Measurements from ENCODE around the gene LATS2. TPM values are rescaled to one million over a fixed set of nuclear protein-coding genes. Genes with fewer than 3 reads are reported as not detected.
"Not testable (repeated sequence)": the region's sequence is repeated elsewhere in the genome, so short reads cannot be mapped to it uniquely, and the experiment has no call there.

The LATS2 gene
- total and polyA plus RNA-seq, 4 donors, result 8.1 to 12.1 (median 8.6) TPM

- Histone ChIP-seq H3K9me3 (ENCODE audit: control insufficient read depth, insufficient read depth, low read length) (no peaks in the 10 kb centered on the region), H3K36me3 (ENCODE audit: control insufficient read depth, insufficient read depth, low read length) (peaks cover 22% of the 10 kb centered on the region), H3K4me1 (ENCODE audit: control insufficient read depth, insufficient read depth, low read length) (no peaks in the 10 kb centered on the region), H3K4me3 (ENCODE audit: low read depth, low read length) (no peak overlapping the region), H3K27me3 (ENCODE audit: control insufficient read depth, insufficient read depth, low read length) (no peaks in the 10 kb centered on the region), H3K27ac (ENCODE audit: low read depth, low read length) (no peak overlapping the region)
- 100% methylated on average over 2 of the region's 5 CpGs for WGBS (ENCODE audit: insufficient coverage)
- DNase-seq (ENCODE audit: low read depth in 4 of 6, low spot score in 6 of 6), result no peak
These were observed 81.0 kb downstream of the LATS2 start for GRCh38 chr13:20980430-20980829.

GRCh38 chr13:20977394-20977793 is 84.0 kb downstream of the LATS2 start:
- Histone ChIP-seq H3K9me3 (ENCODE audit: control insufficient read depth, insufficient read depth, low read length) (no peaks in the 10 kb centered on the region), H3K4me1 (ENCODE audit: control insufficient read depth, insufficient read depth, low read length) (no peaks in the 10 kb centered on the region), H3K27me3 (ENCODE audit: control insufficient read depth, insufficient read depth, low read length) (no peaks in the 10 kb centered on the region), H3K27ac (ENCODE audit: low read depth, low read length) (no peak overlapping the region), H3K4me3 (ENCODE audit: low read depth, low read length) (no peak overlapping the region), H3K36me3 (ENCODE audit: control insufficient read depth, insufficient read depth, low read length) (peaks cover 24% of the 10 kb centered on the region)
- no peak for DNase-seq (ENCODE audit: low read depth in 4 of 6, low spot score in 6 of 6)
- no CpG with 5 or more reads among the region's 2 CpGs for WGBS (ENCODE audit: insufficient coverage)

- Histone ChIP-seq H3K4me1 (ENCODE audit: control insufficient read depth, insufficient read depth, low read length) (no peaks in the 10 kb centered on the region), H3K9me3 (ENCODE audit: control insufficient read depth, insufficient read depth, low read length) (no peaks in the 10 kb centered on the region), H3K27ac (ENCODE audit: low read depth, low read length) (no peak overlapping the region), H3K27me3 (ENCODE audit: control insufficient read depth, insufficient read depth, low read length) (no peaks in the 10 kb centered on the region), H3K36me3 (ENCODE audit: control insufficient read depth, insufficient read depth, low read length) (peaks cover 10% of the 10 kb centered on the region), H3K4me3 (ENCODE audit: low read depth, low read length) (no peak overlapping the region)
- no peak for DNase-seq (ENCODE audit: low read depth in 4 of 6, low spot score in 6 of 6)
- WGBS (ENCODE audit: insufficient coverage), result 97% methylated on average over 19 of the region's 20 CpGs
These were observed 86.3 kb downstream of the LATS2 start for GRCh38 chr13:20974981-20975585.

GRCh38 chr13:20973886-20974425 is 87.4 kb downstream of the LATS2 start:
- no peak overlapping the region for H3K27ac ChIP-seq (ENCODE audit: low read depth, low read length)
- no peaks in the 10 kb centered on the region for H3K27me3 ChIP-seq (ENCODE audit: control insufficient read depth, insufficient read depth, low read length)
- no peak for DNase-seq (ENCODE audit: low read depth in 4 of 6, low spot score in 6 of 6)
- no peak overlapping the region for H3K4me3 ChIP-seq (ENCODE audit: low read depth, low read length)
- H3K36me3 ChIP-seq (ENCODE audit: control insufficient read depth, insufficient read depth, low read length), result peaks cover 8% of the 10 kb centered on the region
- no peaks in the 10 kb centered on the region for H3K9me3 ChIP-seq (ENCODE audit: control insufficient read depth, insufficient read depth, low read length)
- WGBS (ENCODE audit: insufficient coverage), result no CpG with 5 or more reads among the region's 8 CpGs
- no peaks in the 10 kb centered on the region for H3K4me1 ChIP-seq (ENCODE audit: control insufficient read depth, insufficient read depth, low read length)

GRCh38 chr13:20972731-20973130 is 88.7 kb downstream of the LATS2 start:
- Histone ChIP-seq H3K36me3 (ENCODE audit: control insufficient read depth, insufficient read depth, low read length) (peaks cover 8% of the 10 kb centered on the region), H3K4me1 (ENCODE audit: control insufficient read depth, insufficient read depth, low read length) (no peaks in the 10 kb centered on the region), H3K27ac (ENCODE audit: low read depth, low read length) (no peak overlapping the region), H3K4me3 (ENCODE audit: low read depth, low read length) (no peak overlapping the region), H3K27me3 (ENCODE audit: control insufficient read depth, insufficient read depth, low read length) (no peaks in the 10 kb centered on the region), H3K9me3 (ENCODE audit: control insufficient read depth, insufficient read depth, low read length) (no peaks in the 10 kb centered on the region)
- no peak for DNase-seq (ENCODE audit: low read depth in 4 of 6, low spot score in 6 of 6)
- no CpG with 5 or more reads among the region's 2 CpGs for WGBS (ENCODE audit: insufficient coverage)

- no peaks in the 10 kb centered on the region for H3K9me3 ChIP-seq (ENCODE audit: control insufficient read depth, insufficient read depth, low read length)
- DNase-seq (ENCODE audit: low read depth in 4 of 6, low spot score in 6 of 6), result no peak
- WGBS (ENCODE audit: insufficient coverage), result no CpG with 5 or more reads among the region's 1 CpG
- no peaks in the 10 kb centered on the region for H3K27me3 ChIP-seq (ENCODE audit: control insufficient read depth, insufficient read depth, low read length)
- H3K36me3 ChIP-seq (ENCODE audit: control insufficient read depth, insufficient read depth, low read length), result no peaks in the 10 kb centered on the region
- H3K4me1 ChIP-seq (ENCODE audit: control insufficient read depth, insufficient read depth, low read length), result no peaks in the 10 kb centered on the region
- H3K27ac ChIP-seq (ENCODE audit: low read depth, low read length), result no peak overlapping the region
- H3K4me3 ChIP-seq (ENCODE audit: low read depth, low read length), result no peak overlapping the region
These were observed 92.2 kb downstream of the LATS2 start for GRCh38 chr13:20969182-20969581.

- WGBS (ENCODE audit: insufficient coverage), result no CpG with 5 or more reads among the region's 2 CpGs
- Histone ChIP-seq H3K4me3 (ENCODE audit: low read depth, low read length) (no peak overlapping the region), H3K9me3 (ENCODE audit: control insufficient read depth, insufficient read depth, low read length) (no peaks in the 10 kb centered on the region), H3K36me3 (ENCODE audit: control insufficient read depth, insufficient read depth, low read length) (no peaks in the 10 kb centered on the region), H3K4me1 (ENCODE audit: control insufficient read depth, insufficient read depth, low read length) (no peaks in the 10 kb centered on the region), H3K27me3 (ENCODE audit: control insufficient read depth, insufficient read depth, low read length) (no peaks in the 10 kb centered on the region), H3K27ac (ENCODE audit: low read depth, low read length) (no peak overlapping the region)
- no peak for DNase-seq (ENCODE audit: low read depth in 4 of 6, low spot score in 6 of 6)
These were observed 92.6 kb downstream of the LATS2 start for GRCh38 chr13:20968745-20969144.

GRCh38 chr13:20967340-20967739 is 94.0 kb downstream of the LATS2 start:
- Histone ChIP-seq H3K36me3 (ENCODE audit: control insufficient read depth, insufficient read depth, low read length) (no peaks in the 10 kb centered on the region), H3K27ac (ENCODE audit: low read depth, low read length) (no peak overlapping the region), H3K4me3 (ENCODE audit: low read depth, low read length) (no peak overlapping the region), H3K4me1 (ENCODE audit: control insufficient read depth, insufficient read depth, low read length) (no peaks in the 10 kb centered on the region), H3K27me3 (ENCODE audit: control insufficient read depth, insufficient read depth, low read length) (no peaks in the 10 kb centered on the region), H3K9me3 (ENCODE audit: control insufficient read depth, insufficient read depth, low read length) (no peaks in the 10 kb centered on the region)
- 88% methylated on average over 5 of the region's 5 CpGs for WGBS (ENCODE audit: insufficient coverage)
- DNase-seq (ENCODE audit: low read depth in 4 of 6, low spot score in 6 of 6), result no peak

GRCh38 chr13:20964904-20965303 is 96.5 kb downstream of the LATS2 start:
- Histone ChIP-seq H3K36me3 (ENCODE audit: control insufficient read depth, insufficient read depth, low read length) (no peaks in the 10 kb centered on the region), H3K4me3 (ENCODE audit: low read depth, low read length) (no peak overlapping the region), H3K27ac (ENCODE audit: low read depth, low read length) (no peak overlapping the region), H3K9me3 (ENCODE audit: control insufficient read depth, insufficient read depth, low read length) (no peaks in the 10 kb centered on the region), H3K4me1 (ENCODE audit: control insufficient read depth, insufficient read depth, low read length) (no peaks in the 10 kb centered on the region), H3K27me3 (ENCODE audit: control insufficient read depth, insufficient read depth, low read length) (no peaks in the 10 kb centered on the region)
- no peak for DNase-seq (ENCODE audit: low read depth in 4 of 6, low spot score in 6 of 6)
- 95% methylated on average over 2 of the region's 3 CpGs for WGBS (ENCODE audit: insufficient coverage)

- H3K27ac ChIP-seq (ENCODE audit: low read depth, low read length); DNase-seq (ENCODE audit: low read depth in 4 of 6, low spot score in 6 of 6); H3K4me1 ChIP-seq (ENCODE audit: control insufficient read depth, insufficient read depth, low read length); H3K36me3 ChIP-seq (ENCODE audit: control insufficient read depth, insufficient read depth, low read length); H3K4me3 ChIP-seq (ENCODE audit: low read depth, low read length); H3K27me3 ChIP-seq (ENCODE audit: control insufficient read depth, insufficient read depth, low read length); H3K9me3 ChIP-seq (ENCODE audit: control insufficient read depth, insufficient read depth, low read length): not testable (repeated sequence)
- 96% methylated on average over 5 of the region's 10 CpGs for WGBS (ENCODE audit: insufficient coverage)
These were observed 99.7 kb downstream of the LATS2 start for GRCh38 chr13:20961663-20962062.
